Karpas-422 (cell line): ENCODE measurements around the gene RNF220. TPM values are rescaled to one million over a fixed set of nuclear protein-coding genes. Genes with fewer than 3 reads are reported as not detected.

ENCODE experiments used
- DNase-seq: peaks from one replicate; pipeline ENCODE4 v3.0.0-alpha.2; 2015
- H2AFZ ChIP-seq: fragments of 200-600 bp; sonication (generic); 2 replicates; pipeline ENCODE4 v1.6.1; 2014; ENCODE audit warnings: antibody characterized with exemption, low read length, mixed read lengths
- H3K27ac ChIP-seq: fragments of 200-600 bp; sonication (generic); 2 replicates; pipeline ENCODE4 v1.5.1; 2014; ENCODE audit warnings: mild to moderate bottlenecking, low read length, moderate library complexity
- H3K27me3 ChIP-seq: fragments of 200-600 bp; sonication (generic); 2 replicates; pipeline ENCODE4 v1.6.1; 2014; ENCODE audit warnings: low read length, mixed read lengths
- H3K36me3 ChIP-seq: fragments of 200-600 bp; sonication (generic); 2 replicates; pipeline ENCODE4 v1.6.1; 2014; ENCODE audit warnings: low read length, mixed read lengths; ENCODE audit not compliant: insufficient read depth
- H3K4me1 ChIP-seq: fragments of 200-600 bp; sonication (generic); 2 replicates; pipeline ENCODE4 v1.6.1; 2014; ENCODE audit warnings: mild to moderate bottlenecking, low read length, mixed read lengths
- H3K4me2 ChIP-seq: fragments of 200-600 bp; sonication (generic); 2 replicates; pipeline ENCODE4 v1.6.1; 2014; ENCODE audit warnings: low read length, low read depth, mild to moderate bottlenecking; ENCODE audit not compliant: poor library complexity, severe bottlenecking
- H3K4me3 ChIP-seq: fragments of 200-600 bp; sonication (generic); 2 replicates; pipeline ENCODE4 v1.5.1; 2014; ENCODE audit warnings: mild to moderate bottlenecking, antibody characterized with exemption, low read length, mixed read lengths
- H3K79me2 ChIP-seq: fragments of 200-600 bp; sonication (generic); 2 replicates; pipeline ENCODE4 v1.6.1; 2014; ENCODE audit warnings: mild to moderate bottlenecking, low read length, mixed read lengths
- H3K9ac ChIP-seq: fragments of 200-600 bp; sonication (generic); 2 replicates; pipeline ENCODE4 v1.6.0; 2014; ENCODE audit warnings: low read length
- H3K9me2 ChIP-seq: fragments of 200-600 bp; sonication (generic), shearing (Covaris generic); replicated peaks from 2 replicates; pipeline ENCODE4 v1.6.0; 2014; ENCODE audit warnings: mild to moderate bottlenecking, low read length, moderate library complexity; ENCODE audit not compliant: insufficient read depth
- H3K9me3 ChIP-seq: fragments of 300-700, 200-600 bp; sonication (generic); 2 replicates; pipeline ENCODE4 v1.6.1; 2014; ENCODE audit warnings: low read length, mixed read lengths
- H4K20me1 ChIP-seq: fragments of 200-600 bp; sonication (generic); 2 replicates; pipeline ENCODE4 v1.6.1; 2014; ENCODE audit warnings: mild to moderate bottlenecking, antibody characterized with exemption, low read length, low read depth; ENCODE audit not compliant: insufficient read depth
- total RNA-seq: library from RNA; depleted of rRNA; stranded (reverse); fragments of >200 nt; shearing (Covaris generic); gene quantifications from 2 replicates; pipeline ENCODE4 v1.2.3, GENCODE V29; 2014; ENCODE audit warnings: low replicate concordance

The RNF220 gene
- total RNA-seq, 1 experiment from 2014 or later: 73.6 TPM

- Histone ChIP-seq H3K4me1 (peaks cover 8% of the 10 kb centered on the region; the same call in 1 of the 2 replicates), H3K9me3 (no peaks in the 10 kb centered on the region), H3K4me2 (no peak overlapping the region), H3K9ac (no peak overlapping the region), H3K27ac (no peak overlapping the region), H3K27me3 (no peaks in the 10 kb centered on the region), H3K4me3 (no peak overlapping the region), H3K9me2 (no peaks in the 10 kb centered on the region), H2AFZ (no peak overlapping the region), H3K36me3 (no peaks in the 10 kb centered on the region), H4K20me1 (no peaks in the 10 kb centered on the region), H3K79me2 (no peaks in the 10 kb centered on the region)
- DNase-seq: no peak
Measured at GRCh38 chr1:44536357-44537209, 131.5 kb downstream of the RNF220 start.

GRCh38 chr1:44537538-44537937, 132.5 kb downstream of the RNF220 start:
- Histone ChIP-seq H3K79me2 (no peaks in the 10 kb centered on the region), H3K27ac (no peak overlapping the region), H3K4me3 (no peak overlapping the region), H3K9me2 (no peaks in the 10 kb centered on the region), H3K9me3 (no peaks in the 10 kb centered on the region), H3K4me2 (no peak overlapping the region), H3K4me1 (no peaks in the 10 kb centered on the region), H2AFZ (no peak overlapping the region), H3K36me3 (no peaks in the 10 kb centered on the region), H3K27me3 (no peaks in the 10 kb centered on the region), H3K9ac (no peak overlapping the region), H4K20me1 (no peaks in the 10 kb centered on the region)
- DNase-seq: no peak

DNA sequence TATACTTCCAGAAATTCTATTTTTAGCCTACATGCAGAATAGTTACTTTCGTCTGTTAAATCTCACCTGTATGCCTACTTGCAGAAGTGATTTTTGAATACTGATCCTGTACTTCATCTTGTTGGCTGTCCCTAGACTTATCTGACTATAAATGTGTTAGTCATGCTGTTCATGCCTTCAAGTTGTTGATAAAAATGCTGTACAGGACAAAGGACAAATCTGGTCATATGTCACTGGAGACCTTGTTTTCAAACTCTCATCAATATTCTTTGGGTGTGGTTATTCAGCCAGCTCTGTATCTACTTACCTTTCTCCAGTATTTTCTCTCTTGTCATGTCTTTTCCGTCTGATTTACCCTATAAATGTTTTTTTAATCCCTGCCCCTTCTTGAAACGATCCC, 132.9 kb downstream of the RNF220 start:
- Histone ChIP-seq H3K27ac (no peak overlapping the region), H3K9me3 (no peaks in the 10 kb centered on the region), H3K4me1 (no peaks in the 10 kb centered on the region), H4K20me1 (no peaks in the 10 kb centered on the region), H3K27me3 (no peaks in the 10 kb centered on the region), H3K9me2 (no peaks in the 10 kb centered on the region), H3K9ac (no peak overlapping the region), H2AFZ (no peak overlapping the region), H3K79me2 (no peaks in the 10 kb centered on the region), H3K4me2 (no peak overlapping the region), H3K36me3 (no peaks in the 10 kb centered on the region), H3K4me3 (no peak overlapping the region)
- no peak for DNase-seq

GRCh38 chr1:44539991-44540730, 135.1 kb downstream of the RNF220 start:
- no peak for DNase-seq
- no peaks in the 10 kb centered on the region for H3K9me2 ChIP-seq
- no peaks in the 10 kb centered on the region for H3K9me3 ChIP-seq
- no peak overlapping the region for H3K4me3 ChIP-seq
- no peak overlapping the region for H2AFZ ChIP-seq
- no peaks in the 10 kb centered on the region for H4K20me1 ChIP-seq
- H3K4me2 ChIP-seq: no peak overlapping the region
- no peaks in the 10 kb centered on the region for H3K27me3 ChIP-seq
- H3K9ac ChIP-seq: no peak overlapping the region
- H3K36me3 ChIP-seq: no peaks in the 10 kb centered on the region
- H3K27ac ChIP-seq: no peak overlapping the region
- no peaks in the 10 kb centered on the region for H3K4me1 ChIP-seq
- H3K79me2 ChIP-seq: no peaks in the 10 kb centered on the region

GRCh38 chr1:44542420-44543063, 137.5 kb downstream of the RNF220 start:
- Histone ChIP-seq H3K9me3 (no peaks in the 10 kb centered on the region), H2AFZ (no peak overlapping the region), H3K9ac (no peak overlapping the region)

DNA sequence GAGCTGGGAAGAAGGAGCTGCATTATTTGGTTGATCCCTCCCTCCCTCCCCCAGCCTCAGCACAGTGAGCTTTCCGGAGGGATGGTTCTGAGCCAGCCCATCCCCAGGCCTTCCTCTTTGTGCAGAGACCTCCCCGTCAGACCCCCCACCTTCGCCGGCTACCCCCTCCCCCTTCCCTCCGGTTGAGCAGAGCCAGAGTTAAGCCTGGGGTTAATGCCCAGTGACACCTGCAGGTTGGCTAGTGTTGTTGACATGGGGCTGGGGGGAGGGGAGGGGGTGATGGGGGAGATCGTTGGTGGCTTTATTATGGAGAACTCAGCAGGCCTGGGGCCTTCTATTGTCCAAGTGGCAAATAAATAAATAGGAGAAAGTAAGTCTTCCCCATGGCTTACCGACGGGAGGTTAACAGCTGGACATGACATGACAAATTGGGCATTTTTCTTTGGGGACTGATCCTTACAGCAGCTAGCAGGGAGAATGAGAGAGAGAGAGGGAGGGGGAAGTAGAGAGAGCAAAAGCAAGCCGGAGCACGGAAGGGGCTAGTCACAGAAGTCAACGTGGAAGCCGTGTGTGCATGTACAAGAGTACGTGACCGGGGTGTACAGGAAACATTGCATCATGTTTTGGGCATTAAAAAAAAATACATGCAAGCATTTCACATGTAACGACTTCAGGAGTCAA, 138.1 kb downstream of the RNF220 start:
- Histone ChIP-seq H3K4me2 (no peak overlapping the region), H3K36me3 (no peaks in the 10 kb centered on the region), H2AFZ (no peak overlapping the region), H3K9me2 (no peaks in the 10 kb centered on the region), H3K4me1 (no peaks in the 10 kb centered on the region), H3K27me3 (no peaks in the 10 kb centered on the region), H3K27ac (no peak overlapping the region), H3K9me3 (no peaks in the 10 kb centered on the region), H3K4me3 (no peak overlapping the region), H3K9ac (no peak overlapping the region), H4K20me1 (no peaks in the 10 kb centered on the region), H3K79me2 (no peaks in the 10 kb centered on the region)
- DNase-seq: no peak

More at GRCh38 chr1:44542420-44543063, 137.5 kb downstream of the RNF220 start:
- DNase-seq: no peak
- Histone ChIP-seq H3K27me3 (no peaks in the 10 kb centered on the region), H3K36me3 (no peaks in the 10 kb centered on the region), H4K20me1 (no peaks in the 10 kb centered on the region), H3K79me2 (no peaks in the 10 kb centered on the region), H3K27ac (no peak overlapping the region), H3K9me2 (no peaks in the 10 kb centered on the region), H3K4me2 (no peak overlapping the region), H3K4me1 (no peaks in the 10 kb centered on the region), H3K4me3 (no peak overlapping the region)

DNA sequence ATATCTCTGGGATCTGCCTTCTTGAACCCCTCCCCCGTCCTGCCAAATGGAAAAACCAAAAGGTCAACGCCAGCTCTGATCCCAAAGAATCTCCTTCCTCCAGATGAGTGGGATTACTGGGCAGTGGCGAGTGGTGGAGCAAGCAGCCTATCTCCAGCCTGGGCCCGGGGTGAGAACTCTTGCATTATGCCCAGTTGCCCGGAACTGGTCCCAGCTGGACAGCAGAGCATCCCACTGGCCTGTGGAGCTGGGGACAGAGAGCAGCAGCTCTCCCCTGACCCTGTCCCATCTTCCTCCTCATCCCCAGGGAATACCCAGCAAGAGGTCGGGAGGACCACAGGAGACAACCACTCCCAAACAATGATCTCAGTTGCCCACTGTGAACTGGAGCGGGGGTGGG, 138.7 kb downstream of the RNF220 start:
- Histone ChIP-seq H3K4me2 (no peak overlapping the region), H3K4me3 (no peak overlapping the region), H3K4me1 (no peaks in the 10 kb centered on the region), H3K36me3 (no peaks in the 10 kb centered on the region), H3K9me2 (no peaks in the 10 kb centered on the region), H2AFZ (no peak overlapping the region), H3K27ac (no peak overlapping the region), H3K9me3 (no peaks in the 10 kb centered on the region), H3K79me2 (no peaks in the 10 kb centered on the region), H3K9ac (no peak overlapping the region), H4K20me1 (no peaks in the 10 kb centered on the region), H3K27me3 (no peaks in the 10 kb centered on the region)
- DNase-seq: no peak

GRCh38 chr1:44544960-44545359, 139.9 kb downstream of the RNF220 start:
- DNase-seq: no peak
- Histone ChIP-seq H3K27me3 (no peaks in the 10 kb centered on the region), H3K4me1 (no peaks in the 10 kb centered on the region), H3K36me3 (no peaks in the 10 kb centered on the region), H3K79me2 (no peaks in the 10 kb centered on the region), H3K9ac (no peak overlapping the region), H3K4me2 (no peak overlapping the region), H3K9me3 (no peaks in the 10 kb centered on the region), H2AFZ (no peak overlapping the region), H4K20me1 (no peaks in the 10 kb centered on the region), H3K4me3 (no peak overlapping the region), H3K27ac (no peak overlapping the region), H3K9me2 (no peaks in the 10 kb centered on the region)
